ENCODE measurements around the gene ZCCHC4.

- no peak for TF ChIP-seq CTCF (IDR thresholded peaks at IDR 0.05 in 4 of 5, conservative IDR thresholded peaks at IDR 0.05 in 1 of 5)
- TF ChIP-seq POLR2A (IDR thresholded peaks at IDR 0.05) = no peak
Observed at GRCh38 chr4:25401066-25401465, 88.5 kb downstream of the ZCCHC4 start.

Data from gastrocnemius medialis (tissue), 4 donors.